Measurements from ENCODE around the gene RAMP3. TPM values are rescaled to one million over a fixed set of nuclear protein-coding genes. Genes with fewer than 3 reads are reported as not detected.
"Not testable (repeated sequence)": the region's sequence is repeated elsewhere in the genome, so short reads cannot be mapped to it uniquely, and the experiment has no call there.

The RAMP3 gene
- total and polyA plus RNA-seq, 9 donors, result 2.5 to 7.2 (median 3.8) TPM

- H3K4me3 ChIP-seq (ENCODE audit: low read length), result no peak overlapping the region
- peaks cover 6% of the 10 kb centered on the region for H3K27me3 ChIP-seq (ENCODE audit: control insufficient read depth, insufficient read depth, low read length)
- no peaks in the 10 kb centered on the region for H3K36me3 ChIP-seq (ENCODE audit: control insufficient read depth, insufficient read depth, low read length)
- H3K9me3 ChIP-seq (replicated peaks; ENCODE audit: control insufficient read depth, low read depth, low read length), result no peaks in the 10 kb centered on the region
- WGBS (ENCODE audit: insufficient coverage), result 67% methylated on average over 19 of the region's 19 CpGs
- no peak for DNase-seq
- no peak overlapping the region for H3K27ac ChIP-seq (ENCODE audit: low read length)
- no peaks in the 10 kb centered on the region for H3K4me1 ChIP-seq (ENCODE audit: control insufficient read depth, insufficient read depth, low read length)
Observed at GRCh38 chr7:45146531-45147379, 10.8 kb upstream of the RAMP3 start.

DNA sequence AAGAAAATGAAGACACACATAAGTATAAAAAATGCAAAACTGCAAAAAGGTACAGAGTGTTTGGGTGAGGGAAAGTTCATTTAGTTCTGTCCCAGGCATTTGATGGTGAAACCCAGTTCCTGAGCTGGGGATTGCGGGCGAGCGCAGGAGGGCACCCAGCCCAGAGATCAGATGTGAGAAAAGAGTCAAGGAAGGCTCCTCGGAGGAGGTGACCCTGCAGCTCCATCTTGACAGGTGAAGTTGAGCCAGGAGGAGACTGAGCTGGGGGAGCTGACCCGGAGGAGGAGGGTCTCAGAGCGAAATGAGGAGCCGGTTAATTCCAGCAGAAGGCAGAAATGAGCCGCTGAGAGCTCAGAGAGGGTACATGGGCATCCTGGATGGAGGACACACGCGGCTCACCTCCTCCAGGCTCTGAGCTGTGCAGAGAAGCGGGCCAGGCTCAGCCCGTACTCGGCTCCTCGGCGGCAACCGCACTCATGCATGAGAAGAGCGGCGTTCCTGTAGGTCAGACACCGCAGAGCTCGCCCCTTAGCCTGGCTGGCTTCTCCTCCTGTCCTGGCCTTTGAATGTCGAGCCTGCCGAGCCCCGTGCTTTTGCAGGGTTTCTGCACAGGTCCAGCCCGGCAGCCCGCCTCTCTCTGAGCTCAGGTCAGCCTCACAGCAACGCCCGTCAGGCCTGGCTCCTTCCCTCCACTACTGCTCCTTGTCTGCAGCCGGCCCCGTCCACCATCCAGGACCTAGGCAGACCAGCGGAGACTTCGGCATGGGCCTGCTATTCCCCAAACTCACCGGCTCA, 9.5 kb upstream of the RAMP3 start:
- H3K9me3 ChIP-seq (replicated peaks; ENCODE audit: control insufficient read depth, low read depth, low read length), result no peaks in the 10 kb centered on the region
- no peak overlapping the region for H3K4me3 ChIP-seq (ENCODE audit: low read length)
- no peaks in the 10 kb centered on the region for H3K36me3 ChIP-seq (ENCODE audit: control insufficient read depth, insufficient read depth, low read length)
- no peak for DNase-seq
- H3K27ac ChIP-seq (ENCODE audit: low read length), result no peak overlapping the region
- WGBS (ENCODE audit: insufficient coverage), result 50% methylated on average over 28 of the region's 32 CpGs
- H3K27me3 ChIP-seq (ENCODE audit: control insufficient read depth, insufficient read depth, low read length), result peaks cover 6% of the 10 kb centered on the region
- no peaks in the 10 kb centered on the region for H3K4me1 ChIP-seq (ENCODE audit: control insufficient read depth, insufficient read depth, low read length)

DNA sequence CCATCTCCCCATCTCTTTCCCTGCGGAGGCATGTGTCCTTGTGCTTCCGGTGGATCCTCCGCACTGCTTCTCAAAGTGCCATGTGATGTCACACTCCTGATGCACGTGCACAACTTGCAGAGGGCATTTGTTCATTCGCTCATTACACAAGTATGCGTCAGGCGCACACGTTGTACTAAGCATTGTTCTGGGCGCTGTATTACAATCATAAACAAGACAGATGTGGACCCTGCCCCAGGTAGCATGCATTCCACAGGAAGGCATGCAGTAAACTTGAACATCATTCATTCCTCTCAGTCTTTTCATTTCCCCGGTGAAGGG, 9.0 kb upstream of the RAMP3 start:
- no peaks in the 10 kb centered on the region for H3K36me3 ChIP-seq (ENCODE audit: control insufficient read depth, insufficient read depth, low read length)
- 81% methylated on average over 9 of the region's 10 CpGs for WGBS (ENCODE audit: insufficient coverage)
- H3K27ac ChIP-seq (ENCODE audit: low read length), result no peak overlapping the region
- no peak for DNase-seq
- H3K4me3 ChIP-seq (ENCODE audit: low read length), result no peak overlapping the region
- peaks cover 6% of the 10 kb centered on the region for H3K27me3 ChIP-seq (ENCODE audit: control insufficient read depth, insufficient read depth, low read length)
- H3K4me1 ChIP-seq (ENCODE audit: control insufficient read depth, insufficient read depth, low read length), result no peaks in the 10 kb centered on the region
- no peaks in the 10 kb centered on the region for H3K9me3 ChIP-seq (replicated peaks; ENCODE audit: control insufficient read depth, low read depth, low read length)

DNA sequence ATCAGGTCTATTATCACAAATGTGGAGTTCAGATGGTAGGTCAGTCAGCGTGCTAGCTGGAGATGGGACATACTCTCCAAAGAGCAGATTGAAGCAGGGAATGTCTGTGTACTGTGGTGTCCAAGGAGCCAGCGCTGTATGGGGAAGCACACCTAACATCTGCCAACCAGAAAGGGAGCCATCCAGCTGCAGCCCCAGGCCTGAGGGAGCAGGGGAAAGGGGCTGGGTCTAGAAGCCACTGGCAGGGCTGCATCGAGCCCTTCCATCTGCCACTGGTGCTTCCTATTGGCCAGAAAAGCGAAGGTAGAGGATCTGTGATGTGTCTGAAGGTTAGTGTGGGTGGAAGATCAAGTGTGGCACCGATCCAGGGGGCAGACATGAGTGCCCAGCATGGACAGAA, 8.0 kb upstream of the RAMP3 start:
- 50% methylated on average over 1 of the region's 5 CpGs for WGBS (ENCODE audit: insufficient coverage)
- no peak overlapping the region for H3K27ac ChIP-seq (ENCODE audit: low read length)
- H3K4me3 ChIP-seq (ENCODE audit: low read length), result no peak overlapping the region
- no peaks in the 10 kb centered on the region for H3K36me3 ChIP-seq (ENCODE audit: control insufficient read depth, insufficient read depth, low read length)
- H3K27me3 ChIP-seq (ENCODE audit: control insufficient read depth, insufficient read depth, low read length), result peaks cover 6% of the 10 kb centered on the region
- DNase-seq, result no peak
- H3K9me3 ChIP-seq (replicated peaks; ENCODE audit: control insufficient read depth, low read depth, low read length), result no peaks in the 10 kb centered on the region
- no peaks in the 10 kb centered on the region for H3K4me1 ChIP-seq (ENCODE audit: control insufficient read depth, insufficient read depth, low read length)

- no peak overlapping the region for H3K27ac ChIP-seq (ENCODE audit: low read length)
- peaks cover 2% of the 10 kb centered on the region for H3K4me1 ChIP-seq (ENCODE audit: control insufficient read depth, insufficient read depth, low read length)
- no peaks in the 10 kb centered on the region for H3K9me3 ChIP-seq (replicated peaks; ENCODE audit: control insufficient read depth, low read depth, low read length)
- DNase-seq, result no peak
- no peak overlapping the region for H3K4me3 ChIP-seq (ENCODE audit: low read length)
- H3K36me3 ChIP-seq (ENCODE audit: control insufficient read depth, insufficient read depth, low read length), result no peaks in the 10 kb centered on the region
- 70% methylated on average over 7 of the region's 11 CpGs for WGBS (ENCODE audit: insufficient coverage)
- peaks cover 6% of the 10 kb centered on the region for H3K27me3 ChIP-seq (ENCODE audit: control insufficient read depth, insufficient read depth, low read length)
Observed at GRCh38 chr7:45150199-45150598, 7.4 kb upstream of the RAMP3 start.

DNA sequence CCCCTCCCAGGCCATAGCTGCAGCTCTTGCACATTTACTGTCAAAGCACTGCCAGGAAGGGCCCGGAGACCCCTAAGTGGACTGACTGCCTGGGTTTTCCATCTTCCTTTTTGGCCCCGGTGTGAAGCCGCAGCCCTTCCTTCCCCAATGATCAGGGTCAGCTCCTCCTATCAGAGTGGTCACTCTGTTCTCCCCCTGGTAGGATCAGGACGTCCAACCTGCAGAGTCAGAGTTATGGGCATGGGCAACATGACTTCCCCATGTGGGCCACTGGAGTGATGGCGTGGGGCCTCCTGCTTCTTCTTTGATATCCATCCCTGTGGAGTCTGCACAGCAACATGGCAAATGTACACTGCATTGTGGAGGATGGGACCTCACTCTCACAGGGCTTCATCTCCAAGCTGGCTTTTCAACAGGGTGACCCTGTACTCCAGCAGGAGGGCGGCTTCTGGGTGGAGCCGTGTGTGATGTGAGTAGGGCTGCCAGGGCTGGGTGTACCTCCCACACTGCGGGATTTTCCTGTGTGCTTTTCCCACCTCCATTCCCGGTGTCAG, 6.4 kb upstream of the RAMP3 start:
- no peak for DNase-seq
- Histone ChIP-seq H3K4me1 (ENCODE audit: control insufficient read depth, insufficient read depth, low read length) (peaks cover 2% of the 10 kb centered on the region), H3K27ac (ENCODE audit: low read length) (no peak overlapping the region), H3K36me3 (ENCODE audit: control insufficient read depth, insufficient read depth, low read length) (no peaks in the 10 kb centered on the region), H3K27me3 (ENCODE audit: control insufficient read depth, insufficient read depth, low read length) (peaks cover 6% of the 10 kb centered on the region), H3K4me3 (ENCODE audit: low read length) (no peak overlapping the region), H3K9me3 (replicated peaks; ENCODE audit: control insufficient read depth, low read depth, low read length) (no peaks in the 10 kb centered on the region)
- 74% methylated on average over 5 of the region's 9 CpGs for WGBS (ENCODE audit: insufficient coverage)

DNA sequence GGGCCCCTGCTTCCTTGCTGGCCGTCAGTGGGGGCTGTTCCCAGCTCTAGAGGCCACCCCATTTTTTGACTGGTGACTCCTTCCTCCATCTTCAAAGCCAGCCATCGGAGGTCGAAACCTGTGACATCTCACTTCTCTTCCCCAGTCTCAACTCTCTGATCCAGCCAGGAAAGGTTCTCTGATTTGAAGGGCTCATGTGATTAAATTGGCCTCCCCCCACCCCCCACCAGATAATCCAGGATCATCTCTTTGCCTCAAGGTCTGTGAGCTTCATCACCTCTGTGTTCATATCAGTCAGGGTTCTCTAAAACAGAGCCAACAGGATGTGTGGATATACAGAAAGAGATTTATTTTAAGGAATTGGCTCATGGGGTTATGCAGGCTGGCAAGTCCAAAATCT, 5.6 kb upstream of the RAMP3 start:
- Histone ChIP-seq H3K27me3 (ENCODE audit: control insufficient read depth, insufficient read depth, low read length) (peaks cover 11% of the 10 kb centered on the region), H3K36me3 (ENCODE audit: control insufficient read depth, insufficient read depth, low read length) (no peaks in the 10 kb centered on the region), H3K27ac (ENCODE audit: low read length) (no peak overlapping the region), H3K4me3 (ENCODE audit: low read length) (no peak overlapping the region), H3K9me3 (replicated peaks; ENCODE audit: control insufficient read depth, low read depth, low read length) (no peaks in the 10 kb centered on the region), H3K4me1 (ENCODE audit: control insufficient read depth, insufficient read depth, low read length) (peaks cover 2% of the 10 kb centered on the region)
- DNase-seq, result no peak
- 50% methylated on average over 2 of the region's 3 CpGs for WGBS (ENCODE audit: insufficient coverage)

GRCh38 chr7:45153233-45153632, 4.4 kb upstream of the RAMP3 start:
- no peaks in the 10 kb centered on the region for H3K9me3 ChIP-seq (replicated peaks; ENCODE audit: control insufficient read depth, low read depth, low read length)
- peaks cover 5% of the 10 kb centered on the region for H3K4me1 ChIP-seq (ENCODE audit: control insufficient read depth, insufficient read depth, low read length)
- H3K27me3 ChIP-seq (ENCODE audit: control insufficient read depth, insufficient read depth, low read length), result peaks cover 17% of the 10 kb centered on the region
- WGBS (ENCODE audit: insufficient coverage), result 29% methylated on average over 2 of the region's 3 CpGs
- H3K36me3 ChIP-seq (ENCODE audit: control insufficient read depth, insufficient read depth, low read length), result no peaks in the 10 kb centered on the region
- no peak for DNase-seq
- H3K27ac ChIP-seq (ENCODE audit: low read length), result no peak overlapping the region
- no peak overlapping the region for H3K4me3 ChIP-seq (ENCODE audit: low read length)

- not testable (repeated sequence) for H3K27ac ChIP-seq (ENCODE audit: low read length); DNase-seq; H3K36me3 ChIP-seq (ENCODE audit: control insufficient read depth, insufficient read depth, low read length); H3K9me3 ChIP-seq (replicated peaks; ENCODE audit: control insufficient read depth, low read depth, low read length); H3K4me1 ChIP-seq (ENCODE audit: control insufficient read depth, insufficient read depth, low read length); H3K4me3 ChIP-seq (ENCODE audit: low read length)
- H3K27me3 ChIP-seq (ENCODE audit: control insufficient read depth, insufficient read depth, low read length), result peaks cover 23% of the 10 kb centered on the region
- WGBS (ENCODE audit: insufficient coverage), result 100% methylated on average over 1 of the region's 8 CpGs
Observed at GRCh38 chr7:45153861-45154260, 3.7 kb upstream of the RAMP3 start.

GRCh38 chr7:45155357-45155900, 2.2 kb upstream of the RAMP3 start:
- Histone ChIP-seq H3K4me1 (ENCODE audit: control insufficient read depth, insufficient read depth, low read length) (peaks cover 5% of the 10 kb centered on the region), H3K27ac (ENCODE audit: low read length) (no peak overlapping the region), H3K36me3 (ENCODE audit: control insufficient read depth, insufficient read depth, low read length) (no peaks in the 10 kb centered on the region), H3K9me3 (replicated peaks; ENCODE audit: control insufficient read depth, low read depth, low read length) (no peaks in the 10 kb centered on the region), H3K27me3 (ENCODE audit: control insufficient read depth, insufficient read depth, low read length) (peaks cover 32% of the 10 kb centered on the region), H3K4me3 (ENCODE audit: low read length) (no peak overlapping the region)
- WGBS (ENCODE audit: insufficient coverage), result 88% methylated on average over 6 of the region's 9 CpGs
- DNase-seq, result no peak

Data from muscle of leg (tissue), 11 donors.